HepG2 (cell line): ENCODE measurements around the gene YWHAQ.

ENCODE experiments used
- ASH2L ChIP-seq: fragments of 300-600, 200-600 bp; sonication (generic); IDR thresholded peaks from 2 replicates; pipeline ENCODE4 v1.7.0; 2017; ENCODE audit warnings: low read depth, mild to moderate bottlenecking, moderate library complexity, mixed read lengths, low read length; ENCODE audit not compliant: insufficient read length
- DR1 ChIP-seq: sonication (generic); formaldehyde crosslinking; IDR thresholded peaks from 2 replicates; pipeline ENCODE4 v1.8.0; 2021; ENCODE audit warnings: mild to moderate bottlenecking, missing genetic modification reagents, inconsistent platforms
- JUND ChIP-seq: sonication (generic); formaldehyde crosslinking; IDR thresholded peaks from 2 replicates; pipeline ENCODE4 v1.8.0; 2022; ENCODE audit warnings: mild to moderate bottlenecking, missing genetic modification reagents
- MAFF ChIP-seq: IDR thresholded peaks from 2 replicates; pipeline ENCODE4 v1.6.1; 2011; ENCODE audit warnings: low read depth, low read length, improper control_type of control experiment
- MYC ChIP-seq: sonication (generic); formaldehyde crosslinking; IDR thresholded peaks from 2 replicates; pipeline ENCODE4 v1.9.0; 2021; ENCODE audit warnings: missing genetic modification reagents, borderline replicate concordance
- NFYB ChIP-seq: sonication (generic); formaldehyde crosslinking; IDR thresholded peaks from 2 replicates; pipeline ENCODE4 v1.4.0; 2020; ENCODE audit warnings: missing genetic modification reagents
- PRPF4 ChIP-seq: fragments of 200-400 bp; formaldehyde crosslinking; IDR thresholded peaks from 2 replicates; pipeline ENCODE4 v1.6.1; 2016; ENCODE audit warnings: low read length, low read depth; ENCODE audit not compliant: poor library complexity, severe bottlenecking
- RAD21 ChIP-seq: fragments of 450-650 bp; formaldehyde crosslinking; IDR thresholded peaks from 2 replicates; pipeline ENCODE4 v1.5.0; 2020; ENCODE audit warnings: mild to moderate bottlenecking
- RAD51 ChIP-seq: fragments of 450-650 bp; IDR thresholded peaks from 2 replicates; pipeline ENCODE4 v1.6.1; 2016; ENCODE audit warnings: borderline replicate concordance
- SOX6 ChIP-seq, 2 experiments: fragments of 450-650 bp in 1 of 2; sonication (generic) in 1 of 2; formaldehyde crosslinking in 1 of 2; IDR thresholded peaks; 2 replicates each; pipeline versions ENCODE4 v1.4.0 to v1.6.1; 2017 to 2020; ENCODE audit warnings: antibody characterized with exemption in 1 of 2, mild to moderate bottlenecking in 1 of 2, missing genetic modification reagents in 1 of 2
- SRF ChIP-seq: IDR thresholded peaks from 2 replicates; pipeline ENCODE4 v1.6.1; 2011; ENCODE audit warnings: mild to moderate bottlenecking, low read depth, low read length, moderate library complexity
- ZNF629 ChIP-seq: sonication (generic); formaldehyde crosslinking; conservative IDR thresholded peaks from 2 replicates; pipeline ENCODE4 v1.5.0; 2020; ENCODE audit warnings: missing genetic modification reagents
- TF ChIP-seq, protein P1 (sequence below): sonication (generic); formaldehyde crosslinking; IDR thresholded peaks from 2 replicates; pipeline ENCODE4 v1.5.0; 2020; ENCODE audit warnings: mild to moderate bottlenecking, missing genetic modification reagents, moderate library complexity

GRCh38 chr2:9660781-9661180, 30.0 kb upstream of the YWHAQ start:
- TF ChIP-seq ZNF629, result no peak
- TF ChIP-seq RAD21 (CRISPR knock-in tag), result no peak
- TF ChIP-seq, protein P1, sequence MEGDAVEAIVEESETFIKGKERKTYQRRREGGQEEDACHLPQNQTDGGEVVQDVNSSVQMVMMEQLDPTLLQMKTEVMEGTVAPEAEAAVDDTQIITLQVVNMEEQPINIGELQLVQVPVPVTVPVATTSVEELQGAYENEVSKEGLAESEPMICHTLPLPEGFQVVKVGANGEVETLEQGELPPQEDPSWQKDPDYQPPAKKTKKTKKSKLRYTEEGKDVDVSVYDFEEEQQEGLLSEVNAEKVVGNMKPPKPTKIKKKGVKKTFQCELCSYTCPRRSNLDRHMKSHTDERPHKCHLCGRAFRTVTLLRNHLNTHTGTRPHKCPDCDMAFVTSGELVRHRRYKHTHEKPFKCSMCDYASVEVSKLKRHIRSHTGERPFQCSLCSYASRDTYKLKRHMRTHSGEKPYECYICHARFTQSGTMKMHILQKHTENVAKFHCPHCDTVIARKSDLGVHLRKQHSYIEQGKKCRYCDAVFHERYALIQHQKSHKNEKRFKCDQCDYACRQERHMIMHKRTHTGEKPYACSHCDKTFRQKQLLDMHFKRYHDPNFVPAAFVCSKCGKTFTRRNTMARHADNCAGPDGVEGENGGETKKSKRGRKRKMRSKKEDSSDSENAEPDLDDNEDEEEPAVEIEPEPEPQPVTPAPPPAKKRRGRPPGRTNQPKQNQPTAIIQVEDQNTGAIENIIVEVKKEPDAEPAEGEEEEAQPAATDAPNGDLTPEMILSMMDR (CRISPR knock-in tag), result no peak
- TF ChIP-seq PRPF4, result no peak
- no peak for TF ChIP-seq DR1 (CRISPR knock-in tag)
- no peak for TF ChIP-seq NFYB (CRISPR knock-in tag)
- no peak for TF ChIP-seq SRF
- no peak for TF ChIP-seq RAD51
- TF ChIP-seq JUND (CRISPR knock-in tag), result no peak
- no peak for TF ChIP-seq SOX6 (IDR thresholded peaks at IDR 0.05)
- TF ChIP-seq SOX6 (CRISPR knock-in tag; IDR thresholded peaks at IDR 0.05), result no peak
- TF ChIP-seq MYC (CRISPR knock-in tag), result no peak
- no peak for TF ChIP-seq ASH2L
- no peak for TF ChIP-seq MAFF
